Keratinocyte (primary cell): ENCODE measurements around the gene GP9. TPM values are rescaled to one million over a fixed set of nuclear protein-coding genes. Genes with fewer than 3 reads are reported as not detected.
A peak's percentile ranks its signal among the peaks of the same experiment; 100 is the strongest.

ENCODE experiments used
- DNase-seq: peaks from one replicate; pipeline ENCODE4 v3.0.0-alpha.2; 2011; ENCODE audit warnings: low read depth, missing footprints, low spot score
- FAIRE-seq: peaks from 2 replicates; lab custom pipeline; 2011; peaks lifted over from hg19 to GRCh38; lab: Jason Lieb, UNC
- H2AFZ ChIP-seq: 2 replicates; pipeline ENCODE4 v1.6.0; 2012; ENCODE audit warnings: low read length, control low read depth, inconsistent platforms; ENCODE audit not compliant: control insufficient read depth
- H3K27ac ChIP-seq: 2 replicates; pipeline ENCODE4 v1.5.1; 2011; ENCODE audit warnings: low read length; ENCODE audit not compliant: control insufficient read depth, insufficient read depth
- H3K27me3 ChIP-seq: 3 replicates; pipeline ENCODE4 v1.6.0; 2011; ENCODE audit warnings: low read length; ENCODE audit not compliant: control insufficient read depth, insufficient read depth; ENCODE audit errors: extremely low read depth
- H3K36me3 ChIP-seq, 2 experiments: 2 replicates in 1 of 2; 3 replicates in 1 of 2; pipeline ENCODE4 v1.5.1; 2011; ENCODE audit warnings: low read length in 2 of 2, mild to moderate bottlenecking in 1 of 2; ENCODE audit not compliant: control insufficient read depth in 2 of 2, insufficient read depth in 2 of 2; ENCODE audit errors: extremely low read depth in 1 of 2
- H3K4me1 ChIP-seq: 3 replicates; pipeline ENCODE4 v1.5.1; 2011; ENCODE audit warnings: low read length; ENCODE audit not compliant: control insufficient read depth, insufficient read depth; ENCODE audit errors: extremely low read depth
- H3K4me2 ChIP-seq: 3 replicates; pipeline ENCODE4 v1.6.0; 2011; ENCODE audit warnings: low read depth, low read length; ENCODE audit not compliant: control insufficient read depth, insufficient read depth; ENCODE audit errors: extremely low read depth
- H3K4me3 ChIP-seq, 3 experiments: fragments of 200-600 bp in 1 of 3; sonication (generic) in 1 of 3; 2 replicates in 2 of 3; 3 replicates in 1 of 3; pipeline ENCODE4 v1.5.1; 2011 to 2016; ENCODE audit warnings: low read length in 3 of 3, mild to moderate bottlenecking in 3 of 3, control low read depth in 2 of 3, inconsistent platforms in 1 of 3, low read depth in 1 of 3, mixed read lengths in 1 of 3, mixed run types in 1 of 3, moderate library complexity in 1 of 3; ENCODE audit not compliant: control insufficient read depth in 2 of 3, insufficient read depth in 2 of 3; ENCODE audit errors: extremely low read depth in 1 of 3
- H3K79me2 ChIP-seq: 2 replicates; pipeline ENCODE4 v1.6.0; 2012; ENCODE audit warnings: low read length; ENCODE audit not compliant: control insufficient read depth, insufficient read depth
- H3K9ac ChIP-seq: 3 replicates; pipeline ENCODE4 v1.6.0; 2011; ENCODE audit warnings: low read length; ENCODE audit not compliant: control insufficient read depth, insufficient read depth; ENCODE audit errors: extremely low read depth
- H3K9me1 ChIP-seq: 3 replicates; pipeline ENCODE4 v1.6.0; 2011; ENCODE audit warnings: low read length; ENCODE audit not compliant: control insufficient read depth, insufficient read depth; ENCODE audit errors: extremely low read depth
- H3K9me3 ChIP-seq: 2 replicates; pipeline ENCODE4 v1.5.1; 2012; ENCODE audit warnings: low read depth, low read length; ENCODE audit not compliant: control insufficient read depth
- H4K20me1 ChIP-seq: 3 replicates; pipeline ENCODE4 v1.6.0; 2011; ENCODE audit warnings: low read length; ENCODE audit not compliant: control insufficient read depth, insufficient read depth; ENCODE audit errors: extremely low read depth
- CTCF ChIP-seq, 3 experiments: IDR thresholded peaks in 1 of 3; conservative IDR thresholded peaks in 1 of 3; optimal IDR thresholded peaks in 1 of 3; 2 replicates in 2 of 3; 3 replicates in 1 of 3; pipeline versions ENCODE3 to v1.5.1; 2011; ENCODE audit warnings: low read length in 3 of 3, mild to moderate bottlenecking in 3 of 3, moderate library complexity in 2 of 3, control low read depth in 1 of 3, inconsistent platforms in 1 of 3; ENCODE audit not compliant: insufficient read depth in 2 of 3; ENCODE audit errors: extremely low read depth in 1 of 3
- EZH2 ChIP-seq: IDR thresholded peaks from one replicate; pipeline ENCODE4 v1.6.1; 2012; ENCODE audit warnings: inconsistent platforms, mild to moderate bottlenecking, low read length, moderate library complexity
- dilution Hi-C: fragments of 300-500 bp; cut with MboI; formaldehyde crosslinking; loops from one replicate; pipeline ENCODE4 v1.7.0; 2020; ENCODE audit warnings: low sequenced_read_pairs; ENCODE audit not compliant: extremely low pct_ligation_motif_present
- polyA plus RNA-seq, 5 experiments: library from polyadenylated mRNA; depleted of rRNA in 3 of 5; stranded (reverse) in 3 of 5; stranded (forward) in 1 of 5; unstranded in 1 of 5; fragments of >200 nt; gene quantifications; 1 replicate in 1 of 5; 2 replicates in 3 of 5; 3 replicates in 1 of 5; pipeline versions ENCODE4 v1.2.1 to v1.2.3, GENCODE V29; 2011 to 2012; ENCODE audit warnings: missing spikeins in 2 of 5, low read depth in 1 of 5, low replicate concordance in 1 of 5

GP9 gene
- polyA plus RNA-seq, 1 donor (not counting 4 experiments of a cell fraction or from before 2014, with no cell fraction given) = not detected

- FAIRE-seq (no peak), DNase-seq (no peak)
- TF ChIP-seq CTCF (optimal IDR thresholded peaks at IDR 0.05 in 1 of 3, IDR thresholded peaks at IDR 0.05 in 1 of 3, conservative IDR thresholded peaks at IDR 0.05 in 1 of 3; ENCODE audit: extremely low read depth in 1 of 3, insufficient read depth in 2 of 3, low read length in 3 of 3) = no peak
- no peak for TF ChIP-seq EZH2
- dilution Hi-C loops = no loop called here
- Histone ChIP-seq H3K4me2 (no peak overlapping the region), H3K4me1 (peaks cover 2% of the 10 kb centered on the region), H3K79me2 (no peaks in the 10 kb centered on the region), H3K9me3 (no peaks in the 10 kb centered on the region), H3K9me1 (no peaks in the 10 kb centered on the region), H3K36me3 (no peaks in the 10 kb centered on the region), H3K27ac (no peak overlapping the region), H2AFZ (no peak overlapping the region), H3K9ac (no peak overlapping the region), H3K4me3 (no peak overlapping the region), H3K27me3 (peaks cover 4% of the 10 kb centered on the region), H4K20me1 (no peaks in the 10 kb centered on the region)
Measured at GRCh38 chr3:129023008-129023358, 37.6 kb upstream of the GP9 start.

GRCh38 chr3:129023909-129024308 lies 36.7 kb upstream of the GP9 start:
- no peaks in the 10 kb centered on the region for H3K9me1 ChIP-seq
- TF ChIP-seq CTCF (optimal IDR thresholded peaks at IDR 0.05 in 1 of 3, IDR thresholded peaks at IDR 0.05 in 1 of 3, conservative IDR thresholded peaks at IDR 0.05 in 1 of 3; ENCODE audit: extremely low read depth in 1 of 3, insufficient read depth in 2 of 3, low read length in 3 of 3) (peak in 2 of 3 experiments; percentile 18 to 24), EZH2 (no peak)
- H3K4me3 ChIP-seq = no peak overlapping the region
- no peak for FAIRE-seq
- no peak for DNase-seq
- no peaks in the 10 kb centered on the region for H3K9me3 ChIP-seq
- no peak overlapping the region for H3K27ac ChIP-seq
- no peak overlapping the region for H3K9ac ChIP-seq
- no peak overlapping the region for H3K4me2 ChIP-seq
- no peaks in the 10 kb centered on the region for H3K36me3 ChIP-seq
- H3K79me2 ChIP-seq = no peaks in the 10 kb centered on the region
- no peaks in the 10 kb centered on the region for H4K20me1 ChIP-seq
- H3K4me1 ChIP-seq = peaks cover 2% of the 10 kb centered on the region
- dilution Hi-C loops = no loop called here
- H3K27me3 ChIP-seq = peaks cover 5% of the 10 kb centered on the region
- no peak overlapping the region for H2AFZ ChIP-seq
